Suprapubic skin (tissue), 4 donors: Measurements from ENCODE around the gene R3HDM4.

Experiments
- POLR2A ChIP-seq, 2 donors: fragments of 450-650 bp; IDR thresholded peaks; one replicate each; pipeline ENCODE4 v1.6.1; 2017; ENCODE audit warnings: antibody characterized with exemption in 2 of 2, mild to moderate bottlenecking in 2 of 2, moderate library complexity in 2 of 2
- POLR2AphosphoS5 ChIP-seq, 3 donors: sonication (generic); formaldehyde crosslinking; IDR thresholded peaks; one replicate each; pipeline ENCODE4 v1.6.1; 2017; ENCODE audit warnings: antibody characterized with exemption in 3 of 3
- TF ChIP-seq, protein P1 (sequence below), 2 donors: fragments of 200-600 bp in 1 of 2; fragments of 450-650 bp in 1 of 2; sonication (generic) in 1 of 2; IDR thresholded peaks; one replicate each; pipeline ENCODE4 v1.5.1; 2016 to 2019; ENCODE audit warnings: antibody characterized with exemption in 2 of 2, mild to moderate bottlenecking in 1 of 2, moderate library complexity in 1 of 2

DNA sequence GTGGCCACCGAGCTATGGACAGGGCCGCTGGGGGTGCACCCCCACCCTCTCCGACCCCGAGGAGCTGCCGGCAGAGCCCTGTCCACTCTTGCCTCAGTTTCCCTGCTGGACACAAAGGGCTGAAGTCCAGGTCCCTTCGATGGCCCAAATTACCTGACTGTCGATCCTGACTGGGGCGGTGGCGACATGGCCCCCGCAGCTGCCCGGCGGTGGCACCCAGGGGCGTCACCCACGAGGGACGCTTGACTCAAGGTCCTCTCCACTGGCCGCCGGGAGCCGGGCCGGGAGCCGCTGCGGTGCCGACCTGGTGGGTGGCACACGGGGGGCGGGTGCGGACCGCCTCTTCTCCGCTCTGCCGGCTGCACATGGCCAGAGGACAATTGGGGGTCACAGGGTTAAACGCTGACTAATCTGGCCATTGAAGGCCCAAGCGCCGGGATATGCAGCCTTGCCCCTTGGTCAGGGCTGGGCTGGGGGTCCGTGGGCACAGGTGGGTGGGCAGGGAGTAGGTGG lies 29.2 kb upstream of the R3HDM4 start:
- TF ChIP-seq POLR2AphosphoS5 (IDR thresholded peaks at IDR 0.05) (no peak), POLR2A (IDR thresholded peaks at IDR 0.05) (no peak)
- TF ChIP-seq, protein P1, sequence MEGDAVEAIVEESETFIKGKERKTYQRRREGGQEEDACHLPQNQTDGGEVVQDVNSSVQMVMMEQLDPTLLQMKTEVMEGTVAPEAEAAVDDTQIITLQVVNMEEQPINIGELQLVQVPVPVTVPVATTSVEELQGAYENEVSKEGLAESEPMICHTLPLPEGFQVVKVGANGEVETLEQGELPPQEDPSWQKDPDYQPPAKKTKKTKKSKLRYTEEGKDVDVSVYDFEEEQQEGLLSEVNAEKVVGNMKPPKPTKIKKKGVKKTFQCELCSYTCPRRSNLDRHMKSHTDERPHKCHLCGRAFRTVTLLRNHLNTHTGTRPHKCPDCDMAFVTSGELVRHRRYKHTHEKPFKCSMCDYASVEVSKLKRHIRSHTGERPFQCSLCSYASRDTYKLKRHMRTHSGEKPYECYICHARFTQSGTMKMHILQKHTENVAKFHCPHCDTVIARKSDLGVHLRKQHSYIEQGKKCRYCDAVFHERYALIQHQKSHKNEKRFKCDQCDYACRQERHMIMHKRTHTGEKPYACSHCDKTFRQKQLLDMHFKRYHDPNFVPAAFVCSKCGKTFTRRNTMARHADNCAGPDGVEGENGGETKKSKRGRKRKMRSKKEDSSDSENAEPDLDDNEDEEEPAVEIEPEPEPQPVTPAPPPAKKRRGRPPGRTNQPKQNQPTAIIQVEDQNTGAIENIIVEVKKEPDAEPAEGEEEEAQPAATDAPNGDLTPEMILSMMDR (IDR thresholded peaks at IDR 0.05) = no peak
